Measurements from ENCODE around the gene TAS2R40.
"Not testable (repeated sequence)": the region's sequence is repeated elsewhere in the genome, so short reads cannot be mapped to it uniquely, and the experiment has no call there.

DNA sequence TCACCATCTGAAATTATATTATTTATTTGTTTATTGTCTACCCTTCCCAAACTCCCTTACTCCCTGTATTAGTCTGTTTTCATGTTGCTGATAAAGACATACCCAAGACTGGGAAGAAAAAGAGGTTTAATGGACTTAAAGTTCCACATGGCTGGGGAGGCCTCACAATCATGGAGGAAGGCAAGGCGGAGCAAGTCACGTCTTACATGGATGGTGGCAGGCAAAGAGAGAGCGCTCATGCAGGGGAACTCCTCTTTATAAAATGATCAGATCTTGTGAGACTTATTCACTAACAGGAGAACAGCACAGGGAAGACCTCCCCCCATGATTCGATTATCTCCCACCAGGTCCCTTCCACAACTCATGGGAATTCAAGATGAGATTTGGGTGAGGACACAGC is 8.4 kb upstream of the TAS2R40 start:
- TF ChIP-seq, protein P1, sequence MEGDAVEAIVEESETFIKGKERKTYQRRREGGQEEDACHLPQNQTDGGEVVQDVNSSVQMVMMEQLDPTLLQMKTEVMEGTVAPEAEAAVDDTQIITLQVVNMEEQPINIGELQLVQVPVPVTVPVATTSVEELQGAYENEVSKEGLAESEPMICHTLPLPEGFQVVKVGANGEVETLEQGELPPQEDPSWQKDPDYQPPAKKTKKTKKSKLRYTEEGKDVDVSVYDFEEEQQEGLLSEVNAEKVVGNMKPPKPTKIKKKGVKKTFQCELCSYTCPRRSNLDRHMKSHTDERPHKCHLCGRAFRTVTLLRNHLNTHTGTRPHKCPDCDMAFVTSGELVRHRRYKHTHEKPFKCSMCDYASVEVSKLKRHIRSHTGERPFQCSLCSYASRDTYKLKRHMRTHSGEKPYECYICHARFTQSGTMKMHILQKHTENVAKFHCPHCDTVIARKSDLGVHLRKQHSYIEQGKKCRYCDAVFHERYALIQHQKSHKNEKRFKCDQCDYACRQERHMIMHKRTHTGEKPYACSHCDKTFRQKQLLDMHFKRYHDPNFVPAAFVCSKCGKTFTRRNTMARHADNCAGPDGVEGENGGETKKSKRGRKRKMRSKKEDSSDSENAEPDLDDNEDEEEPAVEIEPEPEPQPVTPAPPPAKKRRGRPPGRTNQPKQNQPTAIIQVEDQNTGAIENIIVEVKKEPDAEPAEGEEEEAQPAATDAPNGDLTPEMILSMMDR (conservative IDR thresholded peaks at IDR 0.05 in 1 of 2, IDR thresholded peaks at IDR 0.05 in 1 of 2; ENCODE audit: low read depth in 1 of 2, low read length in 2 of 2), result not testable (repeated sequence)
- not testable (repeated sequence) for TF ChIP-seq EZH2 (IDR thresholded peaks at IDR 0.05; ENCODE audit: low read length, missing control alignments)

Measured in fibroblast of lung (primary cell).